ENCODE results near the gene JAK3. TPM values are rescaled to one million over a fixed set of nuclear protein-coding genes. Genes with fewer than 3 reads are reported as not detected.
A peak's percentile ranks its signal among the peaks of the same experiment; 100 is the strongest.

Gene JAK3
- total and polyA plus RNA-seq, 2 of the 13 experiments (the other 11 are each of a cell fraction or from before 2014, with no cell fraction given): 3.4 to 18.6 TPM

GRCh38 chr19:17794731-17795494 is 52.9 kb downstream of the JAK3 start, which contains the start of gene B3GNT3 (continued):
- TF ChIP-seq ZGPAT (CRISPR knock-in tag; IDR thresholded peaks at IDR 0.05) (peak; percentile 67; the same call in 1 of the 2 replicates), ZNF782 (CRISPR knock-in tag; IDR thresholded peaks at IDR 0.05; ENCODE audit: borderline replicate concordance) (no peak), YEATS2 (CRISPR knock-in tag; IDR thresholded peaks at IDR 0.05; ENCODE audit: borderline replicate concordance) (peak; percentile 26; the same call in 1 of the 2 replicates), GABPB1 (CRISPR knock-in tag; IDR thresholded peaks at IDR 0.05) (peak; percentile 88), ATF4 (CRISPR knock-in tag; IDR thresholded peaks at IDR 0.05) (peak in 1 of 2 experiments; percentile 40; a peak in 1 of 4 replicates), MIER3 (CRISPR knock-in tag; IDR thresholded peaks at IDR 0.05; ENCODE audit: borderline replicate concordance) (0 out of 2 replicates have a peak, but pooled peaks have one; percentile 16), ZUFSP (CRISPR knock-in tag; IDR thresholded peaks at IDR 0.05; ENCODE audit: borderline replicate concordance) (no peak), SOX13 (IDR thresholded peaks at IDR 0.05) (no peak), SOX13 (CRISPR knock-in tag; conservative IDR thresholded peaks at IDR 0.05 in 1 of 2, IDR thresholded peaks at IDR 0.05 in 1 of 2) (peak in 1 of 2 experiments; percentile 12; a peak in 1 of 4 replicates), KLF11 (CRISPR knock-in tag; IDR thresholded peaks at IDR 0.05) (0 out of 2 replicates have a peak, but pooled peaks have one; percentile 24), SUZ12 (IDR thresholded peaks at IDR 0.05; ENCODE audit: low read depth, low read length) (no peak), ZNF331 (CRISPR knock-in tag; IDR thresholded peaks at IDR 0.05) (peak; percentile 49; the same call in 1 of the 2 replicates), ZNF839 (CRISPR knock-in tag; IDR thresholded peaks at IDR 0.05; ENCODE audit: borderline replicate concordance) (no peak; the same call in 1 of the 2 replicates), SALL1 (CRISPR knock-in tag; IDR thresholded peaks at IDR 0.05) (peak; percentile 30; the same call in 1 of the 2 replicates), POGZ (CRISPR knock-in tag; IDR thresholded peaks at IDR 0.05) (peak; percentile 56; the same call in 1 of the 2 replicates), HNRNPL (IDR thresholded peaks at IDR 0.05; ENCODE audit: low read depth, low read length) (peak; percentile 95), HIVEP1 (CRISPR knock-in tag; IDR thresholded peaks at IDR 0.05) (peak; percentile 44; the same call in 1 of the 2 replicates), IRF9 (CRISPR knock-in tag; IDR thresholded peaks at IDR 0.05; ENCODE audit: borderline replicate concordance) (no peak), TOPORS (CRISPR knock-in tag; IDR thresholded peaks at IDR 0.05) (no peak), ZNF878 (CRISPR knock-in tag; IDR thresholded peaks at IDR 0.05) (no peak), ZBTB7B (CRISPR knock-in tag; IDR thresholded peaks at IDR 0.05) (no peak)
- TF ChIP-seq, protein P1, sequence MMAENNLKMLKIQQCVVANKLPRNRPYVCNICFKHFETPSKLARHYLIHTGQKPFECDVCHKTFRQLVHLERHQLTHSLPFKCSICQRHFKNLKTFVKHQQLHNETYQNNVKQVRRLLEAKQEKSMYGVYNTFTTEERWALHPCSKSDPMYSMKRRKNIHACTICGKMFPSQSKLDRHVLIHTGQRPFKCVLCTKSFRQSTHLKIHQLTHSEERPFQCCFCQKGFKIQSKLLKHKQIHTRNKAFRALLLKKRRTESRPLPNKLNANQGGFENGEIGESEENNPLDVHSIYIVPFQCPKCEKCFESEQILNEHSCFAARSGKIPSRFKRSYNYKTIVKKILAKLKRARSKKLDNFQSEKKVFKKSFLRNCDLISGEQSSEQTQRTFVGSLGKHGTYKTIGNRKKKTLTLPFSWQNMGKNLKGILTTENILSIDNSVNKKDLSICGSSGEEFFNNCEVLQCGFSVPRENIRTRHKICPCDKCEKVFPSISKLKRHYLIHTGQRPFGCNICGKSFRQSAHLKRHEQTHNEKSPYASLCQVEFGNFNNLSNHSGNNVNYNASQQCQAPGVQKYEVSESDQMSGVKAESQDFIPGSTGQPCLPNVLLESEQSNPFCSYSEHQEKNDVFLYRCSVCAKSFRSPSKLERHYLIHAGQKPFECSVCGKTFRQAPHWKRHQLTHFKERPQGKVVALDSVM (CRISPR knock-in tag; IDR thresholded peaks at IDR 0.05): peak; percentile 95
